ENCODE measurements around the gene ADPRH.

ADPRH gene

GRCh38 chr3:119636891-119637611 is 57.8 kb downstream of the ADPRH start:
- TF ChIP-seq POLR2A (IDR thresholded peaks at IDR 0.05; ENCODE audit: low read length) (no peak), GATA1 (IDR thresholded peaks at IDR 0.05; ENCODE audit: low read depth, low read length) (no peak)
- no peak for DNase-seq

- peak; percentile 29 to 60 for DNase-seq
- TF ChIP-seq POLR2A (IDR thresholded peaks at IDR 0.05; ENCODE audit: low read length), result no peak
- no peak for TF ChIP-seq GATA1 (IDR thresholded peaks at IDR 0.05; ENCODE audit: low read depth, low read length)
Measured at GRCh38 chr3:119637679-119638477, 58.6 kb downstream of the ADPRH start.
